Testis (tissue), 3 donors: ENCODE results near the gene RPS18. TPM values are rescaled to one million over a fixed set of nuclear protein-coding genes. Genes with fewer than 3 reads are reported as not detected.

ENCODE experiments used
- DNase-seq: peaks from one replicate; pipeline ENCODE4 v3.0.0-alpha.2; 2019
- H3K27ac ChIP-seq, 2 donors: fragments of 200-600 bp; sonication (generic); one replicate each; pipeline ENCODE4 v1.5.1; 2019
- H3K27me3 ChIP-seq: fragments of 200-600 bp; sonication (generic); one replicate; pipeline ENCODE4 v1.5.1; 2019
- H3K36me3 ChIP-seq: fragments of 200-600 bp; sonication (generic); one replicate; pipeline ENCODE4 v1.5.1; 2017; ENCODE audit warnings: low read depth; ENCODE audit errors: missing control alignments
- H3K4me1 ChIP-seq: fragments of 200-600 bp; sonication (generic); one replicate; pipeline ENCODE4 v1.5.1; 2019
- H3K4me3 ChIP-seq, 2 donors: fragments of 200-600 bp; sonication (generic); one replicate each; pipeline ENCODE4 v1.5.1; 2017 to 2019
- H3K9me3 ChIP-seq: fragments of 200-600 bp; sonication (generic); one replicate; pipeline ENCODE4 v1.5.1; 2017
- CTCF ChIP-seq, 3 experiments: fragments of 450-650 bp in 2 of 3; fragments of 200-600 bp in 1 of 3; sonication (generic) in 1 of 3; IDR thresholded peaks; one replicate each; pipeline ENCODE4 v1.5.1; 2016 to 2019; ENCODE audit warnings: antibody characterized with exemption in 3 of 3, mild to moderate bottlenecking in 2 of 3, moderate library complexity in 1 of 3
- POLR2A ChIP-seq: fragments of 450-650 bp; IDR thresholded peaks from one replicate; pipeline ENCODE4 v1.6.1; 2017; ENCODE audit warnings: antibody characterized with exemption, mild to moderate bottlenecking, moderate library complexity
- WGBS, 2 donors: methylation state at CpG; one replicate each; pipeline ENCODE4 v1.1.5; 2018; 5-methylcytosine and 5-hydroxymethylcytosine counted together
- intact Hi-C: fragments of 100-400 bp; cut with DNase I; formaldehyde crosslinking; loops from one replicate; pipeline ENCODE4 v1.15.1; 2023; ENCODE audit warnings: low total_unique reads
- polyA plus RNA-seq: library from polyadenylated mRNA; stranded (reverse); fragments of 350-450 nt; fragmentation: Illumina TruSeq; extraction: RNeasy Lipid Tissue Mini Kit (QIAGEN cat#74804); gene quantifications from one replicate; pipeline ENCODE4 v1.2.3, GENCODE V29; 2014; ENCODE audit warnings: low read depth, low replicate concordance; ENCODE audit not compliant: insufficient read depth
- total RNA-seq, 2 donors: library from RNA; depleted of rRNA; stranded (reverse); fragments of >200 nt; gene quantifications; one replicate each; pipeline ENCODE4 v1.2.3, GENCODE V29; 2016

RPS18 gene
- total and polyA plus RNA-seq, 3 donors from 2014 or later: 685 to 2,185 (median 1,953) TPM

- Histone ChIP-seq H3K9me3 (no peaks in the 10 kb centered on the region), H3K4me3 (peak within 1 kb of the TSS; percentile 75 to 79), H3K27ac (peak within 1 kb of the TSS; percentile 77 to 88), H3K4me1 (peaks cover 12% of the 10 kb centered on the region), H3K27me3 (no peaks in the 10 kb centered on the region), H3K36me3 (no peaks in the 10 kb centered on the region)
- DNase-seq: peak; percentile 95
- TF ChIP-seq POLR2A (no peak), CTCF (IDR thresholded peaks at IDR 0.05) (no peak)
- intact Hi-C loops: loop anchor here (2.0 kb wide), 1 partner anchor 16 kb away; the partner anchor contains the start of gene RPS18
- 0 to 1% methylated on average over 40 to 43 of the region's 43 CpGs for whole genome bisulfite sequencing, 2 donors
Observed at GRCh38 chr6:33288921-33289783, 17.3 kb downstream of the RPS18 start, which contains the start of the genes PFDN6 and WDR46. Gene PFDN6 (plus strand): TSS chr6:33289601. CDS start chr6:33289857, 256 bp downstream. Gene WDR46 (minus strand): TSS chr6:33289239. CDS start chr6:33289170, 69 bp downstream.

- no peak for DNase-seq
- H3K27me3 ChIP-seq: no peaks in the 10 kb centered on the region
- WGBS, 2 donors: 1 to 2% methylated on average over 12 to 14 of the region's 14 CpGs
- H3K4me1 ChIP-seq: peaks cover 12% of the 10 kb centered on the region
- H3K27ac ChIP-seq: peak overlapping the region; percentile 77 to 88
- no peaks in the 10 kb centered on the region for H3K36me3 ChIP-seq
- intact Hi-C loops: loop anchor here (2.0 kb wide), 1 partner anchor 17 kb away; the partner anchor contains the start of gene RPS18
- H3K4me3 ChIP-seq: peak overlapping the region; percentile 75 to 79
- H3K9me3 ChIP-seq: no peaks in the 10 kb centered on the region
- no peak for TF ChIP-seq CTCF (IDR thresholded peaks at IDR 0.05)
Observed at GRCh38 chr6:33289784-33290315, 18.0 kb downstream of the RPS18 start.

- no peak for DNase-seq
- Histone ChIP-seq H3K27me3 (no peaks in the 10 kb centered on the region), H3K4me1 (peaks cover 12% of the 10 kb centered on the region), H3K27ac (no peak overlapping the region), H3K4me3 (no peak overlapping the region), H3K36me3 (no peaks in the 10 kb centered on the region), H3K9me3 (no peaks in the 10 kb centered on the region)
- intact Hi-C loops: no loop called here
- WGBS, 2 donors: 31 to 56% methylated on average over 6 to 7 of the region's 7 CpGs
- TF ChIP-seq CTCF (IDR thresholded peaks at IDR 0.05) (no peak), POLR2A (no peak)
Observed at GRCh38 chr6:33290459-33290858, 18.6 kb downstream of the RPS18 start.

- no peak for DNase-seq
- H3K9me3 ChIP-seq: no peaks in the 10 kb centered on the region
- no peaks in the 10 kb centered on the region for H3K36me3 ChIP-seq
- no peak overlapping the region for H3K4me3 ChIP-seq
- no peaks in the 10 kb centered on the region for H3K27me3 ChIP-seq
- 82 to 83% methylated on average over 16 of the region's 16 CpGs for WGBS, 2 donors
- no peak overlapping the region for H3K27ac ChIP-seq
- no peak for TF ChIP-seq POLR2A
- no peak for TF ChIP-seq CTCF (IDR thresholded peaks at IDR 0.05)
- peaks cover 20% of the 10 kb centered on the region for H3K4me1 ChIP-seq
- intact Hi-C loops: no loop called here
Observed at GRCh38 chr6:33292996-33293682, 21.3 kb downstream of the RPS18 start.
